Breast epithelium (tissue), 3 donors: ENCODE measurements around the gene ADORA1.

Source experiments
- POLR2AphosphoS5 ChIP-seq, 3 donors: sonication (generic); formaldehyde crosslinking; IDR thresholded peaks; one replicate each; pipeline ENCODE4 v1.6.1; 2017; ENCODE audit warnings: antibody characterized with exemption in 3 of 3
- TF ChIP-seq, protein P1 (sequence below), 3 donors: fragments of 450-650 bp; IDR thresholded peaks; one replicate each; pipeline ENCODE4 v1.5.1; 2016 to 2017; ENCODE audit warnings: antibody characterized with exemption in 3 of 3, mild to moderate bottlenecking in 3 of 3, moderate library complexity in 3 of 3

GRCh38 chr1:203161703-203162102, 34.2 kb downstream of the ADORA1 start:
- TF ChIP-seq, protein P1, sequence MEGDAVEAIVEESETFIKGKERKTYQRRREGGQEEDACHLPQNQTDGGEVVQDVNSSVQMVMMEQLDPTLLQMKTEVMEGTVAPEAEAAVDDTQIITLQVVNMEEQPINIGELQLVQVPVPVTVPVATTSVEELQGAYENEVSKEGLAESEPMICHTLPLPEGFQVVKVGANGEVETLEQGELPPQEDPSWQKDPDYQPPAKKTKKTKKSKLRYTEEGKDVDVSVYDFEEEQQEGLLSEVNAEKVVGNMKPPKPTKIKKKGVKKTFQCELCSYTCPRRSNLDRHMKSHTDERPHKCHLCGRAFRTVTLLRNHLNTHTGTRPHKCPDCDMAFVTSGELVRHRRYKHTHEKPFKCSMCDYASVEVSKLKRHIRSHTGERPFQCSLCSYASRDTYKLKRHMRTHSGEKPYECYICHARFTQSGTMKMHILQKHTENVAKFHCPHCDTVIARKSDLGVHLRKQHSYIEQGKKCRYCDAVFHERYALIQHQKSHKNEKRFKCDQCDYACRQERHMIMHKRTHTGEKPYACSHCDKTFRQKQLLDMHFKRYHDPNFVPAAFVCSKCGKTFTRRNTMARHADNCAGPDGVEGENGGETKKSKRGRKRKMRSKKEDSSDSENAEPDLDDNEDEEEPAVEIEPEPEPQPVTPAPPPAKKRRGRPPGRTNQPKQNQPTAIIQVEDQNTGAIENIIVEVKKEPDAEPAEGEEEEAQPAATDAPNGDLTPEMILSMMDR (IDR thresholded peaks at IDR 0.05), result no peak
- no peak for TF ChIP-seq POLR2AphosphoS5 (IDR thresholded peaks at IDR 0.05)
